AG10803 (cell line): ENCODE measurements around the gene POMT2.

Source experiments
- DNase-seq: peaks from one replicate; pipeline ENCODE4 v3.0.0; 2010; ENCODE audit warnings: low read depth
- H3K4me3 ChIP-seq: 2 replicates; pipeline ENCODE4 v1.5.1; 2011; ENCODE audit warnings: mild to moderate bottlenecking, low read length, control low read depth
- CTCF ChIP-seq: conservative IDR thresholded peaks from 2 replicates; pipeline ENCODE4 v1.5.1; 2011; ENCODE audit warnings: mild to moderate bottlenecking, low read length, control low read depth, inconsistent platforms

POMT2 gene

GRCh38 chr14:77318006-77318553 lies 2.6 kb downstream of the POMT2 start:
- no peak for DNase-seq
- no peak for TF ChIP-seq CTCF
- H3K4me3 ChIP-seq = no peak overlapping the region

- peak; percentile 27 for DNase-seq
- no peak for TF ChIP-seq CTCF
- no peak overlapping the region for H3K4me3 ChIP-seq
These were observed 3.8 kb downstream of the POMT2 start for GRCh38 chr14:77316872-77317301.

- DNase-seq = no peak
- no peak overlapping the region for H3K4me3 ChIP-seq
- no peak for TF ChIP-seq CTCF
These were observed 4.5 kb downstream of the POMT2 start for GRCh38 chr14:77316195-77316505.

GRCh38 chr14:77314539-77315457 lies 5.9 kb downstream of the POMT2 start:
- no peak for DNase-seq
- TF ChIP-seq CTCF = no peak

GRCh38 chr14:77314043-77314442 lies 6.6 kb downstream of the POMT2 start:
- peak; percentile 17; the same call in 1 of the 2 replicates for TF ChIP-seq CTCF
- DNase-seq = peak; percentile 97
- H3K4me3 ChIP-seq = no peak overlapping the region

More at GRCh38 chr14:77314539-77315457, 5.9 kb downstream of the POMT2 start:
- no peak overlapping the region for H3K4me3 ChIP-seq

GRCh38 chr14:77313371-77313770 lies 7.3 kb downstream of the POMT2 start:
- DNase-seq = no peak
- no peak overlapping the region for H3K4me3 ChIP-seq
- no peak for TF ChIP-seq CTCF

GRCh38 chr14:77311217-77311616 lies 9.5 kb downstream of the POMT2 start:
- no peak for TF ChIP-seq CTCF

More at GRCh38 chr14:77311217-77311616, 9.5 kb downstream of the POMT2 start:
- no peak overlapping the region for H3K4me3 ChIP-seq
- DNase-seq = peak; percentile 54
